Stimulated activated CD8-positive, alpha-beta memory T cell treated with anti-CD3 and anti-CD28 coated beads, Interleukin-4, amount 100 ng/mL, for 1 hour (primary cell): Measurements from ENCODE around the gene TRAK1.

Experiments
- DNase-seq, 2 donors: peaks; one replicate each; pipeline ENCODE4 v3.0.0-alpha.2; 2020; ENCODE audit warnings: low read depth in 2 of 2, low spot score in 1 of 2

Gene TRAK1

GRCh38 chr3:42068303-42069088 lies 22.7 kb upstream of the TRAK1 start:
- DNase-seq, result no peak

GRCh38 chr3:42070089-42070488 lies 21.1 kb upstream of the TRAK1 start:
- no peak for DNase-seq

- DNase-seq, result no peak
These were observed 20.6 kb upstream of the TRAK1 start for GRCh38 chr3:42070524-42070923.

- DNase-seq, result no peak
These were observed 19.0 kb upstream of the TRAK1 start for GRCh38 chr3:42071904-42072812.

GRCh38 chr3:42072831-42073301 lies 18.3 kb upstream of the TRAK1 start:
- no peak for DNase-seq

GRCh38 chr3:42077785-42078184 lies 13.4 kb upstream of the TRAK1 start:
- DNase-seq, result no peak

GRCh38 chr3:42078677-42079076 lies 12.5 kb upstream of the TRAK1 start:
- no peak for DNase-seq

GRCh38 chr3:42079701-42080452 lies 11.3 kb upstream of the TRAK1 start:
- DNase-seq, result no peak

- DNase-seq, result no peak
These were observed 10.7 kb upstream of the TRAK1 start for GRCh38 chr3:42080453-42080872.

- DNase-seq, result no peak
These were observed 9.2 kb upstream of the TRAK1 start for GRCh38 chr3:42081838-42082473.

- no peak for DNase-seq
These were observed 6.6 kb upstream of the TRAK1 start for GRCh38 chr3:42084586-42084985.

GRCh38 chr3:42085641-42086376 lies 5.3 kb upstream of the TRAK1 start:
- no peak for DNase-seq

- no peak for DNase-seq
These were observed 2.2 kb upstream of the TRAK1 start for GRCh38 chr3:42088803-42089530.

- DNase-seq, result no peak
These were observed 849 bp downstream of the TRAK1 start for GRCh38 chr3:42092006-42092405.

- no peak for DNase-seq
These were observed 3.0 kb downstream of the TRAK1 start for GRCh38 chr3:42094128-42094527.

GRCh38 chr3:42094691-42095391 lies 3.7 kb downstream of the TRAK1 start:
- DNase-seq, result no peak

GRCh38 chr3:42095540-42095939 lies 4.4 kb downstream of the TRAK1 start:
- no peak for DNase-seq

GRCh38 chr3:42096796-42097565 lies 5.8 kb downstream of the TRAK1 start:
- DNase-seq, result no peak
